HG03045 (cell line): ENCODE data around the gene SETDB1.

Experiments used
- ATAC-seq: cut with Tn5 transposase; IDR thresholded peaks from one replicate; pipeline ENCODE4 v1.9.1; 2021; ENCODE audit warnings: mild to moderate bottlenecking, moderate library complexity; ENCODE audit not compliant: unreplicated experiment

SETDB1 gene

DNA sequence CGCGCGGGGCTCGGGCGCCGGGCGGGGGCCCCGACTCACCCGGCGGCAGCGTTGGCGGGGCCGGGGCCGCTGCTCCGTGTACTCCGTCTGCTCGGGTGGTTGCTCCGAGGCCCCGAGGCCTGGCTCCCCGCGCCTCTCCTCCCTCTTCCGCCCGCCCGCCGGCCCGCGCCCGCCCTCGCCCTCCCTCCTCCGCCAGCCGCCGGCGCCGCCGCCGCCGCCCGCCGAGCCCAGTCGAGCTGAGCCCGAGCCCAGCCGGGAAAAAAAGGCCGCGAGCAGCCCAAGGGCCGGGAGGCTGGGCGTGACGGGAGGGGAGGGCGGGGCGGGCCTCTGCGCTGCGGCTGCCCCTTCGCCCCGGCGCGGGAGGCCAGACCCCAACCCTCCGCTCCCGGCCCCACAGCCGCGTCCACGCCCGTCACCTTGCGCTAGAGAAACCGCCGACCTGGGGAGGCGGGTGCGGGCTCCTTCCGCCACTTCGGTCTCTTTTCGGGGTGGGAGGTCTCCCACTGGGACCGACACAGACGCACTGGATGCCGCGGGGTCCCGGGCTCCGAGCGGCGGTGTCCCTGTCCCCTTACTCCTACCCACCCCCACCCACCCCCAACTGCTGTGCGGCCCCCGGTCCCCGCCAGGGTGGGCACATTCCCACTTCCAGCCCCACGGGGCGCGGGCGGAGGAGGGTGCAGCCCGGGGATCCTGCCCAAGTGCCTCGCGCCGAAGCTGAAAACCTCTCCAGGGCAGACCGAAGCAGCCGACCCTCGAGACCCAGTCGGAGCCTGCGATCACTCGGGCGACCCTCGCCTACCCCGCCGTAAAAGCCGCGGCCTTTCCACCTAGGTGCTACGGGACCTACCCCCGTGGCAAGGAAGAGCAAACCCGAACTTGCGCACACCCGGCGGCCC, 48.7 kb downstream of the SETDB1 start, which contains the start of gene CERS2:
TSS of gene CERS2 (minus strand) at position 256 of the 899 bp plus-strand sequence. CDS start 5,745 bp downstream, outside the sequence.
- ATAC-seq: peak; percentile 57

DNA sequence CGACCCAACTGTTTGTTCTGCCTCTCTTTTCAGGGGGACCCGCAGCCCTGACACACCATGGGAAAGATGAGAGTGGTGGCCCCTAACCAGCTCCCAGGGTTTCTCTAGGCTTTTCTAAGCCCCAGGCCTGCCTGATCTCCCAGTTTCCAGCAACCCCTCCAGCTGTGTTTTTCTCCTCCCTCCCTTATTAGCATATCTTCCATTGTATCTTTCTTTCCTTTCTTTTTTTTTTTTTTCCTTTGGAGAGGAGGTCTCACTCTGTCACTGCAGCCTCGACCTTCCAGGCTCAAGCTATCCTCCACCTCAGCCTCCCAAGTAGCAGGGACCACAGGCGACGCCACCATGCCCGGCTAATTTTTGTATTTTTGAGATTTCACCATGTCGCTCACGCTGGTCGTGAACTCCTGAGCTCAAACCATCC, 50.2 kb downstream of the SETDB1 start:
- ATAC-seq: no peak

DNA sequence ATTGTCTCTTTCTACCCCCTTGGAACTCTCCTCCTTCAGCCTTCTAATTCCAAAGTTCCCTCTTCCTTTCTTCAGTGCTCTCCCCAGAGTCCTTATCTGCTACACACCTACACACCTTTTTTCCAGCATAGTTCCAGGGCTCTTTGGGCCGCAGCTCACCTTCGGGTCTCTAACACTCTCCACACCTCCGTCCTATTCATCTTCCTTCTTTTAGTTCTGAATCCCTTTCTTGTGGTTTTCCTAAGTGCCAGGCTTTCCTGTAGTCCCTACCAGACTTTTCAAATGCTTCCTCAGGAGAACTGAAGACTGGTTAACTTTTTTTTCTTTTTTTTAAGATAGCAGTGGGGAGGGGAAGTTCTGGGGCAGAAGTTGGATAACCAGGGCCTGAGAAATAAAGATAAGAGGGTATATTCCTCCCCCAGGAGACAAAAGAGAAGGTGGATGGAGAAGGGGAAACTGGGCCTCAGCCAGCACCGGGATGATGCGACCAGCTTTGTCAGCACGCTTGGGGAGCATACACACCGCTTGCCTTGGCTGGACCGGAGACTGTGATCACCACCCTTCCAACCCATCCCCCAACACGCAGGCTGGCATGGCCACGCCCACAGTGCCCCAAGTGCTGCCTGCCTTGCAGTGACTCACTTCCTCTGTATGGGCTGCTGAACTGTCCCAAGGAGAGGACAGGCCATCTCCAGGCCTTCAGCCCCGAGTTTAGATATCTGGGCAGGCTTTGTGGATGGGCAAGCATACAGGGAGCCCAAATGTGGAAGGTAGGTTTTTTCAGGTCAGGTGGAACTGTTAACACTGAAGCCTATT, 50.9 kb downstream of the SETDB1 start:
- no peak for ATAC-seq

DNA sequence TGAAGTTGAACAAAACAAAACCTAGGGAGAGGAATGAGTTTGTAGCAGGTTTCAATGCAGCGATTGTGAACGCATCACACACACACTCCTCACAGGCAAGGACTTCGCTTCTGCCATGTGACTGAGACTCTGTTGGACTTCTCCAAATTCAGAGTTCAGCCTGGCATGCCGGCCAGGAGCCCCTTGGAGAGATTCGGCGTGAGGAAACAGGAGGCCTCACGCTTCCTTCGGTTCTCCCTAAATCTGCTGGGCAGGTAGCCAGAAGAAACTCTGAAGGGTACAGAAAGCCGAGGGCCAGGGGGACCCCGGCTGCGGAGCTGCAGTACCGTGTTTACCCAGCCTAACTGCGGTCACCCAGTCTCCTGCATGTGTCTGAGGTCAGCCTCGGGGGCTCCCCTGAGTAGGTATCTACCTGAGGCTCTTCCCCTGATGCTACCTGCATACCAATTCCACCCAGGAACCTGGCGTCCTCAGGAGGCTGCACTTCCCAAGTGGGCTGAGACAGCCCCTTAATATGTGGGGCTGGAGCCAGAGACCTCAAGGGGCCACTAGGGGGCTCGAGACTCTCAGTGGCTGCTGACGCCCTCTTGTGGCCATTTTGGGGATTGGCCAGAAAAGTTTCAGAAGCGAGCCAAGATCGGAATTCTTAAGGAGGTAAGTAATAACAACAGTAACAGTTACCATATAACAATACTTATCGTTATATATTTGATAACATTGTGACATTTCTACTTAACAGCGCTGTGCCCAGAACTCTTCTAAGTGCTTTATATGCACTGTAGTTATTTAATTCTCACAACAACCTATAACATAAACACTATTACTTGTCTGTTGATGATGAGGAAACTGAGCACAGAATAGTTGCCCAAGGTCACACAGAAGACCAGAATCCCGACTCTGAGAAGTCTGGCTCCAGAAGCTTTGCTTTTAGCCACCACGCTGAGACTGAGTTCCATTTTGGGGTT, 53.2 kb downstream of the SETDB1 start:
- ATAC-seq: no peak

DNA sequence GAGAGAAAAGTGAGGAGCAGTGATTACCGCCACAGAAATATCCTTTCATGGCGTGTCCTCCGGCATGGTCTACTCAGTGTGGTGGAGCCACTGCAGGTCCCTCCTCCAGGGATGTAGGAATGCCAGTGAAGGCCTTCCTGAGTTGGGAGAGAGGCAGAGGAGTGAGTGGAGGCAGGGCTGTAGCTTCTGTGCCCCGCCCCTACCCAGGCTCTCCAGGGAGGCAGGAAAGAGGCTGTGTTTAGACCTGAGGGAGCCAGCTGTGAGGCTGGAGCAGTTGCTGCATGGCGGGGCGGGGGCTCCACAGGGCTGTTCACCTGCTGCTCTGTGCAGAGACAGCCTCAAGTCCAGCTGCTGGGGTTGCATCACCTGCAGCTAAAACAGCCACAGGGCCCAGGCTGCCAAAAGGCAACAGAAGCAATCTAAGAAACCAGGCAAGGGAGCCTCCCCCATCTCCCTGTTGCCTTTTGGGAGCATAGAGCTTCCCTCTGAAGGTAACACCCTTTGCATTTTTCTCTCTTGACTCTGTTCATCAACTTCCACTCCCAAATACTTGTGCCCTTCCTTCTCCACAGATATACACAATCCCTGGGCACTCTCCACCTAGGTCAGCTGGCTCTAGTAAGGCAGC, 55.1 kb downstream of the SETDB1 start:
- no peak for ATAC-seq

DNA sequence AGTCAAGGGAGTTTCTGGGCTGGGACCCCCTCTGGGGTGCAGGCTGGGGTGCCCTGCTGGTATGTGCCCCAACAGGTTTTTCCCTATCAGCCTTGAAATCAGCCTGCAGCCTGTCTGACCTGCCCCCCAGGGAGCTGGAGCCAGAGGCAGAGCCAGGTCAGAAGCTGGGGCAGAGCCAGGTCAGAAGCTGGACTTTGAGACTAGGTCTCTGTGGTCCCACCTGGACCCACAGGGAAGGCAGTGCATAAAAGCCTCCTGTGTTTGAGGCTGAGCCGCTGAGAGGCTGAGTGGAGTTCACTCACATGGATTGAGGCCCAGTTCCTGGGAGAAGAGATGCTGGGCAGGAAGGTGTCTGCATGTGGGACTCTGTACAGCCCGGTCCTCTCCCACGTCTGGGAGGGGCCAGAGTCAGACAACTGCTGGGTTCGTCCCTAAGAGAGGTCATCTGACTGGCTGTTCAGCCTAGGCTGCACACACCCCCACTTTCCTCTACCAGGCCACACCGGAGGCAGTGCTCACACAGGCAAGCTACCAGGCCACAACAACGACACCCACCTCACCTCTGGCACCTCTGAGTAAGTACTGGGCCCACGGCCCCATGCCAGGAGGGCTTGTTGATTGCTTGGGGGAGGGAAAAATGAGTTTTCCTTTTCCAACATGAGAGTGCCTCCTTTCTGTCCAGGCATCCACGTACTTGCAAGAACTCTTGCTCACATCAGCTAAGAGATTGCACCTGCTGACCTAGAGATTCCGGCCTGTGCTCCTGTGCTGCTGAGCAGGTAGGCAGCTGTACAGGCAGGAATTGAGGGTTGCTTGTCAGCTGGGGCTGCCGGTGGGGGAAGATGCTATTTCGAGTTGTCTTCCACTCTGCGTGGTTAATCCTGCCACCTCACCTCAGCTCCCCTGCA, 55.9 kb downstream of the SETDB1 start, which contains the start of gene ANXA9:
TSS of gene ANXA9 (plus strand) at position 488 of the 908 bp plus-strand sequence. CDS start 814 bp downstream, outside the sequence.
- ATAC-seq: no peak

DNA sequence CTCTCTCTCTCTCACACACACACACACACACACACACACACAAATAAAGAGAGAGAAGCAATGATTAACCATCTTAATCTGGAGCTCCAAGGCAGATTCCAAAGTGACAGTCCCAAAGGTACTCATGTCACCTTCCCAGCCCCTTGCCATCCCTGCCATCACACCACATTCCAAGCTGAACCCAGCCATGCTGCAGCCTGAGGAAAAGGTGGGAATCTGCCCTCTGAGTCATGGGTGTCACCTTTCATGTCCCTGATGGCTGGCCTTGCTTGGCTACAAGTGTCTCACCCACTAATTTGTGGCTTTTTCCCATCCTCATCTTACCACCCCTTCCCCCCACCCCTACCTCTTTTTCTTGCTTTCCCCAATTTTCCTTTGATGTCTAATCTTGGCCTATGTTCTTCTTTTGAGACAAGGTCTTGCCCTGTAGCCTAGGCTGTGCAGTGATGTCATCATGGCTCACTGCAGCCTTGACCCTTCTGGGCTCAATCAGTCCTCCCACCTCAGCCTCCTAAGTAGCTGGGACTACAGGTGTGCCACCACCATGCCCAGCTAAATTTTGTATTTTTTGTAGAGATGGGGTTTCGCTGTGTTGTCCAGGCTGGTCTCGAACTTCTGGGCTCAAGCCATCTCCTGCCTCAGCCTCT, 59.1 kb downstream of the SETDB1 start:
- ATAC-seq: no peak

DNA sequence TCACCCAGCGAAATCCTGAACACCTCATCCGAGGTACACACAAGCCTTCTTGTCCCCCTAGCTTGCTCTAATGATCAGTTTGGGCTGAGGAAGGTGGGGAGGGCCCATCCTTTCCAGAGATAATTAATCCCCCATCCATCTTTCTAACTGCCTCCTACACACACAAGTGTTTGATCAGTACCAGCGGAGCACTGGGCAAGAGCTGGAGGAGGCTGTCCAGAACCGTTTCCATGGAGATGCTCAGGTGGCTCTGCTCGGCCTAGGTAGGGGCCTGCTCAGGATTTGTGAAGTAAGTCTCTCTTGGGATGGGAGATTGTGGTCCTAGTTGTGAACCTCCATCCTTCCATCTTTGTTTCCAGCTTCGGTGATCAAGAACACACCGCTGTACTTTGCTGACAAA, 61.8 kb downstream of the SETDB1 start:
- no peak for ATAC-seq

DNA sequence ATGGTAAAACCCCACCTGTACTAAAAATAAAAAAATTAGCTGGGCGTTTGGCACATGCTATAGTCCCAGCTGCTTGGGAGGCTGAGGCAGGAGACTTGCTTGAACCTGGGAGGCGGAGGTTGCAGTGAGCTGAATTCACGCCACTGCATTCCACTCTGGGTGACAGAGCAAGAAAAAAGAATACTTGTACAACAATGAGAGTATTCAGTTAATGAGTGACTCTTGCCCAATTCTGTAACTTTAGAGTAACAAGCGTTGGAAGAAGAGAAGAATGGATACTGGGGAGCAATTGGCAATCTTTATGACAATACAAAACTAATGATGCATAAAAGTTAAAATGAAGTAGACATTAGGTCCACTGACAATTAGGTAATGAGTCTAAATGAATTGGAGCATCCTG, 66.5 kb downstream of the SETDB1 start:
- no peak for ATAC-seq

DNA sequence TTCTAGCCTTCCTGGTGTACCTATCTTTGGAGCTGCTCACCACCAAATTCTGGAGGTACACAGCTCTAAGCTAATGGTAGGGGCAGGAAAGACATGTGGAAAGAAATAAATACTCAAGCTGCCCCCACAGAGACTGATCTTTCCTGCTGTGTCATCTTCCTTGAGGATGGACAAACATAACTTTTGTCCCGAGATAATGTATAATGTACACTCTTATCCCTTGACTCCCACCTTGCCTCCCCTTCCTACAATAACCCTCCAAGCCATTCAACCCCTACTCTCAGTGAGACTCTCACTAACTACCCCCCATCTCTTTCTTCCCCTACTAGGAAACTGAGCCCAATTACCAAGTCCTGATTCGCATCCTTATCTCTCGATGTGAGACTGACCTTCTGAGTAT, 68.1 kb downstream of the SETDB1 start:
- ATAC-seq: no peak

DNA sequence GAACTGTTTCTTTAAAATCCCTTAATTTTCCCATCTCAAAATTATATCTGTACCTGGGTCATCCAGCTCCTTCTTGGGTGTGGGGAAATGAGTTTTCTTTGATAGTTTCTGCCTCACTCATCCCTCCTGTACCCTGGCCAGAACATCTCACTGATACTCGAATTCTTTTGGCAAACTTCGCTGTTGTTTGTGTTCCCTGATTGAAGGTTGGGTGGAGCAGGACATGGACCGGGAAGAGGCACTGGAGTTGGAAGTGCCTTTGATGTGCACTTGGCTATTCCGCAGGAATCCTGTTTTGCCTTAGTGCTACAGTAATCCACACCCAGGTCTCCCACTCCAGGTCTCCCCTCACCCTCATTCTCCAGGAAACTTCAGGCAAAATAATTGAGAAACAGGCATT, 69.3 kb downstream of the SETDB1 start:
- no peak for ATAC-seq

DNA sequence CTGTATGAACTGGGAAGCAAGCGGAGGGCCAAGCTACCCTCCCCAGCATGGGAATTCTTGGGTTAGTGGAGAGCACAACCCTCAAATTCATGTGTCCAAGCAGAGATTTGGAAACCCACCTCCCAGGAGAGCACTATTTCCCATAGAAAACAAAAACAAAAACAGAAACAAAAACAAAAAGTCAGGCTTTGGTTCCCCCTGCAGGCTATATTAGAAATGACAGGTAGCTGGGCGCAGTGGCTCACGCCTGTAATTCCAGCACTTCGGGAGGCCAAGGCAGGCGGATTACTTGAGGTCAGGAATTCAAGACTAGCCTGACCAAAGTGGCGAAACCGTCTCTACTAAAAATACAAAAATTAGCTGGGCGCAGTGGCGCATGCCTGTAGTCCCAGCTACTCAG, 69.7 kb downstream of the SETDB1 start:
- ATAC-seq: no peak

DNA sequence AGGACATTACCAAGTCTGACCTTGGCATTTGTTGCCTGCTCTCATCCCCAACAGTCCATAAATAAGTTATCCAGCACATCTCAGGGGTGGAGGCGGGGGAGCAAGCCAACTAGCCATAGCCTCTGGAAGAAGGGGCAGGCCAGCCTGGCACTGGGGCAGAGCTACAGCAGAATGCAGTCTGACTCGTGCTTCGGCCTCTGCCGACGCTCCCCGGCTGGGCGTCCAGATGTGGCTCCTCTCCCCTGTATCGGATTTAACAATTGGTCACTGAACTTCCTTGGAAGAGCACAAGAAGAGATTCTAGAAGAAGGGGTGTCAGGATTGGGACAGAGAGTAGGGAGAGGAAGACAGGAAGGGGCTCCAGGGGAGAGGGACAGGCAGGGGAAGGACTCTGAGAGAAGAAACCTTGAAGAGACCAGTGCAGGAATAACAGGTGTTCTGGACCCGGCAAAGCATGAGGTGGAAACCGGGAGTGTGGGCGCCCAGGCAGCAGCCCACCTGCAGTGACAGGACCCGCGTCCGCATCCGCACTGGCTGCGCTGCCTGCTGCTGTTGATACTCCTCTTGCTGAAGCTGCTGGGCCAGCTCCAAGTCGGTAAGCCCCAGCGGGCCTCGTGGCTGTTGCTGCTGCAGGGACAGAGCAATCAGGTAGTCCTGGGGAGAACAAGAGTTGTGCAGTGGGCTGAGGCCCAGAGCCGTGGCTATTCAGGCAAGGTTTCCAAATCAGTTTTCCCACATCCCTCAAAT, 71.1 kb downstream of the SETDB1 start:
- ATAC-seq: no peak

DNA sequence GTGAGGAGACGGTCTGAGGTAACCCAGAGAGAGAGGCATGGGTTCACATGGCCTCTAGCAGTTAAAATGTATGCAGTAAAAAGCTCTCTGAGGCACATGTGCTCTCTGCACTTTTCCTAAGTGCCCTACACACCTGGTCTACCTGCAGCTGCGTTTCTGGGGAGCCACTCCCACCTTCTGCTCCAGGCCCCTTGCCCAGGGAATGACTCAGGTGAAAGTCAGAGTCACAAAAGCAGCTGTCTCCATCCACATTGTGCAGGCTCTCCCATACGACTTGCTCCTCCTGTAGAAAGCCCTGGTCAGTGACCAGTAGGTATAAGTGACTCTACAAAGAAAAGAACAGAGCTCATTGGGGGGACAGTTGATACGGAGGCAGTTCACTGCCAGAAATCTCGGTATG, 71.8 kb downstream of the SETDB1 start:
- no peak for ATAC-seq

DNA sequence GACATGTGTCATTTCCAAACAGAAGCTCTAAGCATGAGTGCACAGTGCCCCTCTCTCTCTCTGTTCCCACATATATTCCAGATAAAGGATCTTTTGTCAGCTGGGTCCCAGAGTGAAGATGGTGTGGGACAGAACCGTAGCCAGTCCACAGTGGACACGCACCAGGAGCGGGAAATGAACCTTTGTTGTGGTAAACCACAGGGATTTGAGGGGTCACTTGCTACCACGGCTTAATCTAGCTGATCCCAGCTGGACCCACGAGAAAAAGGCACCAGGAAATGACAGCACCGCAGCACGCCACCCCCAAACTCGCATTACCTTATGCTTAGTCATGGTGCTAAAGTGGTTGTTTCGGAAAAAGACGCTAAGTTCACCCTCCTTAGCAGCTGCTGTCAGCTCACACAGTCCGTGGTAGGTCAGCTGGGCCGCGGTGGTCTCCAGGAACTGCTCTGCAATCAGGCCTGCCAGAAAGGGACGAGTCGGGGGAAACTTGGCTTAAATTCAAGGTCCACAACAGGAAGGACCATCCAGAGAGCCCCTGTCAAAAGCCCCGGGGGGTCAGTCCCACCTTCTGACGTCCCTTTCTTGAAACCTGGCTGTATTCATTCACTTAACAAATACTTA, 73.0 kb downstream of the SETDB1 start:
- no peak for ATAC-seq

DNA sequence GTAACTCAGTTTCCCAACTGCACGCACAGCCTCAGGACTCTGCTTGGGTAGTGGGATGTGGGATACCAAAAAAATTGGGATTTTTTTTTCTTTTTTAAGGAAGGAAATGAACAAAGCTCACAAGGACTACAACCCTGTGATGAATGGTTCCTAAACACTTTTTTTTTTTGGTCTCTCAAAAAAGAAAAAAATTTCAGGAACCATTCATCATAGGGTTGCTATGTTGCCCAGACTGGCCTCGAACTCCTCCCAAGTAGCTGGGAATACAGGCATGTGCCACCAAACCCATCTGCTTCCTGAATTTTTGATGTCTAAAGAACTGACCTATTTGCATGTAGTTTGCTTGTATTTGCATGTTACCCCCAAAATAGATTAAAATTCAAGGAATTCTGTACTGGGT, 73.8 kb downstream of the SETDB1 start:
- no peak for ATAC-seq

DNA sequence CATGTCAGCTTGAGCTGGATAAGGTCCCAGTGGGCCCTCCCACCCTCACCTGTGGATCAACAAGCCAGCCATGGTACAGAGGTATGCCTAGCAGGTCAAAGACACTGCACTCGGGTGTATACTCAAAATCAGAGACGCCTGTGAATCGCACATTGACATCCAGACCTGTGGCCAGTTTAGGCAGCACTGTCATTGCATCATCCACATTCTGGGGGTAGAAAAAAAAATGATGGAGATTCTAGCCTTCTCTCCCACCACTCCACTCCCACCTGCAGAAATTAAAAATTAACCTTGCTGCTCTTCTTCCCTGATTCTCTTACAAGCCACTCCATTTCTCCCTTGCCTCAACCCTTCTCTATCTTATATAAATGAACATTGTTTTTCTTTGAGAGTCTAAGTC, 74.2 kb downstream of the SETDB1 start:
- no peak for ATAC-seq
